IMR-90 (cell line): ENCODE results near the gene MAP7D1. TPM values are rescaled to one million over a fixed set of nuclear protein-coding genes. Genes with fewer than 3 reads are reported as not detected.

Experiments used
- ATAC-seq: fragments of 200-7000 bp; cut with Tn5 transposase; 2 replicates; pipeline ENCODE4 v1.9.1; 2020; ENCODE audit warnings: low read depth, mild to moderate bottlenecking, moderate library complexity
- BruUV-seq: library from RNA; stranded (reverse); fragments of 400-500 nt; replicated peaks from 2 replicates; lab custom pipeline; 2021; lab: Mats Ljungman, UMichigan
- CTCF ChIA-PET: fragments of 300-600 bp; formaldehyde crosslinking; extraction: SDS; loops from one replicate; lab custom pipeline; 2021; ENCODE audit warnings: antibody characterized with exemption; lab: Yijun Ruan, JAX
- POLR2A ChIA-PET: fragments of 300-600 bp; sonication (Branson Sonifier 250); formaldehyde crosslinking; loops from one replicate; lab custom pipeline; 2022; ENCODE audit warnings: antibody characterized with exemption; ENCODE audit not compliant: unreplicated experiment; lab: Charles Lee
- DNase-seq: peaks from one replicate; pipeline ENCODE4 v3.0.0; 2013
- H2AFZ ChIP-seq: replicated peaks from 2 replicates; pipeline ENCODE3; 2013; ENCODE audit warnings: low read length, mild to moderate bottlenecking; ENCODE audit not compliant: poor library complexity
- H2AK5ac ChIP-seq: 2 replicates; pipeline ENCODE4 v1.6.1; 2013; ENCODE audit warnings: low read depth, low read length, inconsistent platforms
- H2AK9ac ChIP-seq: replicated peaks from 2 replicates; pipeline ENCODE3; 2013; ENCODE audit warnings: mild to moderate bottlenecking, low read depth, low read length, moderate library complexity; ENCODE audit not compliant: poor library complexity
- H2BK120ac ChIP-seq: 2 replicates; pipeline ENCODE4 v1.6.1; 2013; ENCODE audit warnings: low read depth, low read length, inconsistent platforms
- H2BK15ac ChIP-seq: 3 replicates; pipeline ENCODE4 v1.6.1; 2013; ENCODE audit warnings: low read depth, low read length, inconsistent platforms
- H2BK20ac ChIP-seq: 2 replicates; pipeline ENCODE4 v1.6.1; 2013; ENCODE audit warnings: low read depth, mild to moderate bottlenecking, inconsistent platforms, low read length, moderate library complexity
- H2BK5ac ChIP-seq: 2 replicates; pipeline ENCODE4 v1.6.1; 2013; ENCODE audit warnings: mild to moderate bottlenecking, low read depth, low read length, inconsistent platforms; ENCODE audit not compliant: poor library complexity, severe bottlenecking
- H3K14ac ChIP-seq: replicated peaks from 2 replicates; pipeline ENCODE4 v1.6.1; 2013; ENCODE audit warnings: low read depth, low read length, inconsistent platforms
- H3K18ac ChIP-seq: 2 replicates; pipeline ENCODE4 v1.6.1; 2013; ENCODE audit warnings: low read depth, low read length, control low read depth
- H3K23ac ChIP-seq: 2 replicates; pipeline ENCODE4 v1.6.1; 2013; ENCODE audit warnings: low read depth, low read length, inconsistent platforms
- H3K27ac ChIP-seq: 2 replicates; pipeline ENCODE4 v1.5.1; 2013; ENCODE audit warnings: mild to moderate bottlenecking, control low read depth, low read length; ENCODE audit not compliant: insufficient read depth
- H3K27me3 ChIP-seq: 2 replicates; pipeline ENCODE4 v1.6.1; 2013; ENCODE audit warnings: low read length; ENCODE audit not compliant: control insufficient read depth, insufficient read depth
- H3K36me3 ChIP-seq: 2 replicates; pipeline ENCODE4 v1.6.1; 2013; ENCODE audit warnings: low read length, mixed read lengths; ENCODE audit not compliant: control insufficient read depth, insufficient read depth
- H3K4ac ChIP-seq: 2 replicates; pipeline ENCODE4 v1.6.1; 2013; ENCODE audit warnings: low read depth, low read length, inconsistent platforms
- H3K4me1 ChIP-seq: 2 replicates; pipeline ENCODE4 v1.6.1; 2013; ENCODE audit warnings: low read length, mixed read lengths; ENCODE audit not compliant: control insufficient read depth, insufficient read depth
- H3K4me2 ChIP-seq: 2 replicates; pipeline ENCODE4 v1.6.1; 2013; ENCODE audit warnings: low read depth, mild to moderate bottlenecking, control low read depth, low read length, moderate library complexity
- H3K4me3 ChIP-seq: 2 replicates; pipeline ENCODE4 v1.5.1; 2013; ENCODE audit warnings: low read depth, mild to moderate bottlenecking, control low read depth, low read length, moderate library complexity; ENCODE audit not compliant: insufficient read depth
- H3K56ac ChIP-seq: 2 replicates; pipeline ENCODE4 v1.6.1; 2013; ENCODE audit warnings: low read length, inconsistent platforms; ENCODE audit not compliant: insufficient read depth; ENCODE audit errors: extremely low read depth
- H3K79me1 ChIP-seq, 2 experiments: 2 replicates each; pipeline ENCODE4 v1.6.1; 2013; ENCODE audit warnings: low read length in 2 of 2, inconsistent platforms in 1 of 2, low read depth in 1 of 2
- H3K9ac ChIP-seq: 2 replicates; pipeline ENCODE4 v1.6.1; 2013; ENCODE audit warnings: low read depth, low read length, control low read depth
- H3K9me1 ChIP-seq: 2 replicates; pipeline ENCODE4 v1.6.1; 2013; ENCODE audit warnings: low read length, inconsistent platforms; ENCODE audit not compliant: insufficient read depth
- H3K9me3 ChIP-seq: 2 replicates; pipeline ENCODE4 v1.6.1; 2013; ENCODE audit warnings: low read length; ENCODE audit not compliant: control insufficient read depth, insufficient read depth
- H4K20me1 ChIP-seq: 2 replicates; pipeline ENCODE4 v1.6.1; 2013; ENCODE audit warnings: low read length, inconsistent platforms; ENCODE audit not compliant: insufficient read depth
- H4K5ac ChIP-seq: 2 replicates; pipeline ENCODE4 v1.6.1; 2013; ENCODE audit warnings: mild to moderate bottlenecking, low read depth, low read length, control low read depth
- H4K8ac ChIP-seq, 2 experiments: 2 replicates each; pipeline ENCODE4 v1.6.1; 2013; ENCODE audit warnings: low read depth in 2 of 2, low read length in 2 of 2, control low read depth in 1 of 2, inconsistent platforms in 1 of 2
- H4K91ac ChIP-seq: 2 replicates; pipeline ENCODE4 v1.6.1; 2013; ENCODE audit warnings: low read depth, low read length, inconsistent platforms; ENCODE audit not compliant: insufficient read depth
- BHLHE40 ChIP-seq: fragments of 150-350 bp; IDR thresholded peaks from 2 replicates; pipeline ENCODE4 v1.6.1; 2016; ENCODE audit warnings: mild to moderate bottlenecking, low read depth, low read length
- CHD1 ChIP-seq: IDR thresholded peaks from 2 replicates; pipeline ENCODE4 v1.6.1; 2012; ENCODE audit warnings: low read depth, low read length, improper control_type of control experiment
- NFE2L2 ChIP-seq: fragments of 150-350 bp; IDR thresholded peaks from 2 replicates; pipeline ENCODE4 v1.6.1; 2016; ENCODE audit warnings: low read depth, mild to moderate bottlenecking, low read length
- POLR2A ChIP-seq: IDR thresholded peaks from 2 replicates; pipeline ENCODE4 v1.6.1; 2012; ENCODE audit warnings: mild to moderate bottlenecking, low read depth, low read length
- RCOR1 ChIP-seq: IDR thresholded peaks from 2 replicates; pipeline ENCODE4 v1.6.1; 2012; ENCODE audit warnings: mild to moderate bottlenecking, low read length, improper control_type of control experiment; ENCODE audit not compliant: insufficient replicate concordance
- RFX5 ChIP-seq: IDR thresholded peaks from 2 replicates; pipeline ENCODE4 v1.8.0; 2012; ENCODE audit warnings: low read depth, mild to moderate bottlenecking, low read length, moderate library complexity
- WGBS, 2 experiments: methylation state at CpG; one replicate each; pipeline versions ENCODE4 v1.1.5 to v1.1.7; 2013; ENCODE audit warnings: missing lambda C conversion rate in 2 of 2; ENCODE audit not compliant: insufficient read length in 1 of 2; ENCODE audit errors: extremely low coverage in 2 of 2; 5-methylcytosine and 5-hydroxymethylcytosine counted together
- dilution Hi-C: fragments of 300-500 bp; cut with HindIII; formaldehyde crosslinking; loops from one replicate; pipeline ENCODE4 v1.14.3; 2018; ENCODE audit warnings: low sequenced_read_pairs; ENCODE audit not compliant: unreplicated experiment
- in situ Hi-C: fragments of 300-500 bp; cut with MboI; formaldehyde crosslinking; loops from 3 replicates; pipeline ENCODE4 v1.14.3; 2019; ENCODE audit warnings: low sequenced_read_pairs, inconsistent platforms, mixed read lengths
- intact Hi-C: fragments of 100-400 bp; cut with micrococcal nuclease; formaldehyde crosslinking; loops from 2 replicates; pipeline ENCODE4 v1.10.0; 2022
- polyA plus RNA-seq, 3 experiments: library from polyadenylated mRNA; depleted of rRNA; stranded (reverse); fragments of >200 nt; gene quantifications; 2 replicates each; pipeline ENCODE4 v1.2.3, GENCODE V29; 2012; ENCODE audit warnings: low replicate concordance in 1 of 3
- total RNA-seq: library from RNA; depleted of rRNA; stranded (reverse); fragments of >200 nt; gene quantifications from 2 replicates; pipeline ENCODE4 v1.2.3, GENCODE V29; 2012
- TF ChIP-seq, protein P1 (sequence below): fragments of 150-350 bp; IDR thresholded peaks from 2 replicates; pipeline ENCODE4 v1.6.1; 2017; ENCODE audit warnings: mild to moderate bottlenecking, antibody characterized with exemption, low read length, low read depth

MAP7D1 gene
- total and polyA plus RNA-seq, 2 of the 4 experiments (the other 2 are of a cell fraction), result 32.3 to 81.9 TPM

DNA sequence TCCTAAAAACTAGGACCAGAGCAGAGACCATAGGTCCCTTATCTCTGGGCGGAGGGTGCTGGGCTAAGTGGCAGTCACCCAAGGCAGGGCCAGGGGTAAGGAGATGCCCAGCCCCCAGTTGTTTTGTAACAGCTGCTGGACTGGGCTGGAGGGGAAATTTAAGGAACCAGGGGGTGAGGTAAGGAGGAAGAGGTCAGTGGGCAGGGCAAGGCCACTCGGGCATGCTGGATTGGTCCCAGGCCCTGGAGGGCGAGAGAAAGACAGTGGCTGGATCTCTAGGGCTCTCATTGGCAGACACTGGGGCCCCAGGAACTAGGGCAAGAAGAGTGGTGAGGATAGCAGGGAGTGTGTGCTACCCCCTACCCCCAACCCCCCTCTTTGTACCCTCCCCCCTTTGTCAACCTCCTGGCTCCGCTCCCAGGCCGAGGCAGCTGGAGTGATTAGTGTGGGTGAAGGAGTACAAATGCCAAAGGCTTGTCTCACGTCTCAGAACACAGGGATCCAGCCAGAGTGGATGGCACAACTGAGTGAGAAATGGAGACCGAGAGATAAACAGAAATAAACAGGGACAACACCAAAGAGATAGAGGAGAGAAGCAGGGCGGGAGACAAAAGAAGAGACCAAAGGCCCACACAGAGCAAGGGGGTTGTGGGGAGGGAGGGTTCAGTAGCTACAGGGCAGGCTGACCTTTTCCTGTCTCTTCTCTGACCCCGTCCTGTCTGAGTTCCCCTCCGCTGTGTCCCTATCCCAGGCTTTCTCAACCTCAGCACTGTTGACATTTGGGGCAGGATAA is 47.8 kb downstream of the MAP7D1 start:
- intact Hi-C loops, result loop anchor here (5.0 kb wide), 1 partner anchor 46 kb away; the partner anchor contains the start of gene MAP7D1
- Histone ChIP-seq H3K9me3 (no peaks in the 10 kb centered on the region), H4K91ac (no peak overlapping the region; the same call in none of the 2 replicates), H2BK15ac (peak overlapping the region; percentile 47; the same call in 1 of the 3 replicates), H3K4ac (peak overlapping the region; percentile 69), H4K20me1 (no peaks in the 10 kb centered on the region), H3K79me1 (no peaks in the 10 kb centered on the region), H2BK120ac (no peak overlapping the region), H3K4me2 (peak overlapping the region; percentile 63), H3K18ac (peak overlapping the region; percentile 53), H3K4me1 (peaks cover 16% of the 10 kb centered on the region), H2BK5ac (peak overlapping the region; percentile 4), H2BK20ac (peak overlapping the region; percentile 20; the same call in 1 of the 2 replicates), H3K27ac (peak overlapping the region; percentile 63; the same call in 1 of the 2 replicates), H4K8ac (peak overlapping the region in 1 of 2 experiments; percentile 65; a peak in 2 of 4 replicates), H2AK5ac (peak overlapping the region; percentile 30; the same call in 1 of the 2 replicates), H3K27me3 (no peaks in the 10 kb centered on the region), H3K9ac (no peak overlapping the region), H3K56ac (no peak overlapping the region), H3K4me3 (no peak overlapping the region), H4K5ac (0 out of 2 replicates have a peak overlapping the region, but pooled peaks have one; percentile 22), H2AFZ (peak overlapping the region; percentile 82), H3K9me1 (peaks cover 9% of the 10 kb centered on the region), H3K36me3 (no peaks in the 10 kb centered on the region), H3K14ac (0 out of 2 replicates have a peak overlapping the region, but pooled peaks have one; percentile 36), H3K23ac (no peak overlapping the region; the same call in 1 of the 2 replicates), H2AK9ac (peak overlapping the region; percentile 86)
- CTCF ChIA-PET, result no interaction called here
- dilution Hi-C loops, result no loop called here
- no TSS peak for BruUV-seq
- DNase-seq (peak; percentile 52), ATAC-seq (peak; percentile 78)
- POLR2A ChIA-PET, result no interaction called here
- WGBS, 2 experiments, result 0% methylated on average over 1 of the region's 10 CpGs; no CpG with 5 or more reads in 1 of the 2 experiments
- TF ChIP-seq BHLHE40 (no peak), RCOR1 (no peak), RFX5 (no peak), CHD1 (no peak), POLR2A (no peak), NFE2L2 (no peak)
- TF ChIP-seq, protein P1, sequence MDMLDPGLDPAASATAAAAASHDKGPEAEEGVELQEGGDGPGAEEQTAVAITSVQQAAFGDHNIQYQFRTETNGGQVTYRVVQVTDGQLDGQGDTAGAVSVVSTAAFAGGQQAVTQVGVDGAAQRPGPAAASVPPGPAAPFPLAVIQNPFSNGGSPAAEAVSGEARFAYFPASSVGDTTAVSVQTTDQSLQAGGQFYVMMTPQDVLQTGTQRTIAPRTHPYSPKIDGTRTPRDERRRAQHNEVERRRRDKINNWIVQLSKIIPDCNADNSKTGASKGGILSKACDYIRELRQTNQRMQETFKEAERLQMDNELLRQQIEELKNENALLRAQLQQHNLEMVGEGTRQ, result no peak
- in situ Hi-C loops, result no loop called here
